Cardiac fibroblast (primary cell): ENCODE results near the gene FOCAD.

ENCODE experiments used
- DNase-seq, 2 donors: peaks; one replicate each; pipeline versions ENCODE4 v3.0.0 to v3.0.0-alpha.2; 2010; ENCODE audit warnings: low read depth in 2 of 2
- H3K4me3 ChIP-seq, 2 donors: replicated peaks in 1 of 2; 1 replicate in 1 of 2; 2 replicates in 1 of 2; pipeline ENCODE4 v1.5.1; 2011; ENCODE audit warnings: low read depth in 2 of 2, low read length in 2 of 2, mild to moderate bottlenecking in 2 of 2, moderate library complexity in 1 of 2
- CTCF ChIP-seq: IDR thresholded peaks from one replicate; pipeline ENCODE4 v1.5.1; 2011; ENCODE audit warnings: low read depth, mild to moderate bottlenecking, low read length, inconsistent platforms

The FOCAD gene

GRCh38 chr9:20914556-20914955 lies 230.5 kb downstream of the FOCAD start:
- no peak overlapping the region for H3K4me3 ChIP-seq
- DNase-seq = no peak
- no peak for TF ChIP-seq CTCF

DNA sequence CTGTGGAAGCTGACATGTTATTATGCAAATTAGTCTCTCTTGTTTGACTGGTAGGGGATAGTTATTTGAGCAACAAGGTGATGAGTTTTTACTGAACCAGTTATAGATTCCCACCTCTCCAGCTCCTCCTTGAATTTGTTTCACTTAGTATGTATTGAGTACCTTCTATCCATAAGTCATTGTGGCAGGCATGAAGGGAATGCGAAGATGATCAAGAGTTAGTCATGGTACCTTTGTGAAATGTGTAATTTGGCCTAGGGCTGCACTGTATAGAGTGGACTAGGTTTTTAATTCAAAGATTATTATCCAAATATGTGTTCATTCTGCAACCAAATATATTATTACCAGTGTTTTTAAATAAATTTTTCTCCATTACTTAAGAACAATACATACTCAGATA lies 237.3 kb downstream of the FOCAD start:
- DNase-seq = peak in 1 of 2 donors; percentile 14
- H3K4me3 ChIP-seq = no peak overlapping the region
- TF ChIP-seq CTCF = no peak

GRCh38 chr9:20925256-20926045 lies 241.4 kb downstream of the FOCAD start:
- DNase-seq = no peak
- TF ChIP-seq CTCF = no peak

DNA sequence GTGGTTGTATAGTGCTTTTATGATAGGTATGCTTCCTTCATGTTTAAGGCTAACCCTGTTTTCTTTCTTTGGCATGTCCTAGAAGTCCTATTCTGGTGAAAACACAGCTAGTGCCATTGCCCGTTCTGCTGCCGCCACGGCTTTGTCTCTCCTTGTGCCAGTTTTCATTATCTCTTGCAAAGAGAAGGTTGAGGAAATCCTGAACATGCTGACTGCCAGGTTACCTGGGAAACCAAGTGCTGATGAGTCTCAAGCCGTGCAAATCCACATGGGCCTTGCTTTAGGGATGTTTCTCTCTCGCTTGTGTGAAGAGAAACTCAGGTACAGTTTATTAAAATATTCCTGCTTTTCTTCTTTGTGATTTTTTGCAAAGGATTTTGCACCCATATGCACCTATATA lies 245.2 kb downstream of the FOCAD start:
- DNase-seq = no peak
- no peak for TF ChIP-seq CTCF
- H3K4me3 ChIP-seq = no peak overlapping the region

More at GRCh38 chr9:20925256-20926045, 241.4 kb downstream of the FOCAD start:
- no peak overlapping the region for H3K4me3 ChIP-seq

- DNase-seq = no peak
- TF ChIP-seq CTCF = no peak
- H3K4me3 ChIP-seq = no peak overlapping the region
These were observed 246.8 kb downstream of the FOCAD start for GRCh38 chr9:20930836-20931235.

DNA sequence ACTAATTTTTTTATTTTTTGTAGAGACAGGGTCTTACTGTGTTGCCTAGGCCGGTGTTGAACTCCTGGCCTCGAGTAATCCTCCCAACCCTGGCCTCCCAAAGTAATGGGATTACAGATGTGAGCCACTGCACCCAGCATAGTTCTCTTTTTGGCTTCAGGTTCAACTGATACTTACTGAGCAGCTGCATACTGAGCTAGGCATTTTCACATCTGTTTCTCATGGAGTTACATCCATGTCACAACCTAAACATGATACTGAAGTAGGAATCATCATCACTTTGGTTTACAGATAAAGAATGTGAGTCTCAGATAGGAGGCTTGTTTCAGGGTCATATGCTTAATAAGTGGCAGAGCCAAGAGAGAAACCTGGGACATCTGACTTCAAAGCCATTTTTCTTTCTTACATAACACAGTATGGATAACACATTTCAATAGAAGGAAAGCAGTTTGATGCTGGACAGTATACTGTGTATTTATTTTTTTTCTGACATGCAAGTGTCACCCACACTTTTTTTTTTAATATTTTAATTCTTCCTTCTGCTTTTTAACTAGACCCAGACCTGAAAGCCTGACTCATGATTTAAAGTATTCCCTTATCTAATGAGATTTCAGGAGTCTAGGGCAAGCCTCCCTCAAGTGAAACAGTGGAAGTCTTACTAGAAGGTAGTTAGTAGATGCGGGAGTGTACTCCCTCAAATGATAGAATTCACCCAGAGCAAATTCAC lies 256.6 kb downstream of the FOCAD start:
- no peak overlapping the region for H3K4me3 ChIP-seq
- peak in 1 of 2 donors; percentile 5 for DNase-seq
- TF ChIP-seq CTCF = no peak
